OCI-LY7 (cell line): Measurements from ENCODE around the gene HAUS6. TPM values are rescaled to one million over a fixed set of nuclear protein-coding genes. Genes with fewer than 3 reads are reported as not detected.
A peak's percentile ranks its signal among the peaks of the same experiment; 100 is the strongest.
"Not testable (repeated sequence)": the region's sequence is repeated elsewhere in the genome, so short reads cannot be mapped to it uniquely, and the experiment has no call there.

Source experiments
- Bru-seq: library from RNA; stranded (reverse); fragments of 400-500 nt; gene quantifications from one replicate; lab custom pipeline; 2021; lab: Mats Ljungman, UMichigan
- BruChase-seq, 2 experiments: library from RNA; stranded (reverse); fragments of 400-500 nt; gene quantifications; one replicate each; lab custom pipeline; 2021; lab: Mats Ljungman, UMichigan
- BruUV-seq: library from RNA; stranded (reverse); fragments of 400-500 nt; replicated peaks from 2 replicates; lab custom pipeline; 2021; lab: Mats Ljungman, UMichigan
- CTCF ChIA-PET: fragments of 300-600 bp; sonication (Branson Sonifier 250); formaldehyde crosslinking; loops from one replicate; lab custom pipeline; 2022; ENCODE audit warnings: antibody characterized with exemption; ENCODE audit not compliant: unreplicated experiment; lab: Charles Lee
- POLR2A ChIA-PET: fragments of 300-600 bp; sonication (Branson Sonifier 250); formaldehyde crosslinking; loops from one replicate; lab custom pipeline; 2022; ENCODE audit warnings: antibody characterized with exemption; lab: Charles Lee
- DNase-seq: peaks from one replicate; pipeline ENCODE4 v3.0.0-alpha.2; 2015; ENCODE audit warnings: low spot score
- H2AFZ ChIP-seq: fragments of 200-600 bp; sonication (generic), shearing (Covaris generic); 2 replicates; pipeline ENCODE4 v1.6.1; 2014; ENCODE audit warnings: mild to moderate bottlenecking, antibody characterized with exemption, low read length, moderate library complexity
- H3K27ac ChIP-seq: fragments of 200-600 bp; sonication (generic); 2 replicates; pipeline ENCODE4 v1.5.1; 2014; ENCODE audit warnings: mixed run types, low read depth, mild to moderate bottlenecking, moderate library complexity, low read length, inconsistent platforms; ENCODE audit not compliant: poor library complexity, severe bottlenecking
- H3K36me3 ChIP-seq: fragments of 200-600 bp; sonication (generic); 2 replicates; pipeline ENCODE4 v1.6.1; 2014; ENCODE audit warnings: mild to moderate bottlenecking, antibody characterized with exemption, low read length, moderate library complexity, mixed read lengths; ENCODE audit not compliant: insufficient read depth
- H3K4me1 ChIP-seq: fragments of 200-600 bp; sonication (generic); 2 replicates; pipeline ENCODE4 v1.5.1; 2014; ENCODE audit warnings: mild to moderate bottlenecking, low read length; ENCODE audit not compliant: insufficient read depth, poor library complexity, severe bottlenecking
- H3K4me2 ChIP-seq: fragments of 200-600 bp; sonication (generic); 2 replicates; pipeline ENCODE4 v1.6.1; 2014; ENCODE audit warnings: mild to moderate bottlenecking, low read length
- H3K4me3 ChIP-seq: fragments of 200-600 bp; sonication (generic); 2 replicates; pipeline ENCODE4 v1.5.1; 2014; ENCODE audit warnings: mild to moderate bottlenecking, low read depth, low read length; ENCODE audit not compliant: poor library complexity, severe bottlenecking
- H3K79me2 ChIP-seq: fragments of 200-600 bp; sonication (generic); 2 replicates; pipeline ENCODE4 v1.6.1; 2016; ENCODE audit warnings: low read depth, mild to moderate bottlenecking, low read length, moderate library complexity, mixed read lengths; ENCODE audit not compliant: insufficient read depth
- H3K9me2 ChIP-seq: fragments of 200-600 bp; sonication (generic); 2 replicates; pipeline ENCODE4 v1.6.1; 2016; ENCODE audit warnings: mild to moderate bottlenecking, low read length, mixed read lengths; ENCODE audit not compliant: insufficient read depth
- H3K9me3 ChIP-seq: fragments of 200-600 bp; sonication (generic); 2 replicates; pipeline ENCODE4 v1.6.1; 2014; ENCODE audit warnings: mild to moderate bottlenecking, mixed run types, low read length, mixed read lengths
- H4K20me1 ChIP-seq: fragments of 200-600 bp; sonication (generic); 2 replicates; pipeline ENCODE4 v1.6.1; 2014; ENCODE audit warnings: mild to moderate bottlenecking, antibody characterized with exemption, low read length, moderate library complexity, mixed read lengths; ENCODE audit not compliant: insufficient read depth
- CTCF ChIP-seq: fragments of 200-600 bp; sonication (generic); conservative IDR thresholded peaks from 2 replicates; pipeline ENCODE4 v1.5.1; 2014; ENCODE audit warnings: mild to moderate bottlenecking, antibody characterized with exemption, low read length, moderate library complexity, mixed read lengths
- EZH2phosphoT487 ChIP-seq: fragments of 200-600 bp; sonication (generic); IDR thresholded peaks from 2 replicates; pipeline ENCODE4 v1.6.1; 2018; ENCODE audit warnings: low read depth, borderline replicate concordance, mild to moderate bottlenecking, mixed run types, antibody characterized with exemption, low read length, moderate library complexity, mixed read lengths
- intact Hi-C: fragments of 100-400 bp; cut with micrococcal nuclease; formaldehyde crosslinking; loops from one replicate; pipeline ENCODE4 v1.10.0; 2022; ENCODE audit not compliant: unreplicated experiment
- long read RNA-seq: library from polyadenylated mRNA; stranded (forward); transcript quantifications from one replicate; pipeline ENCODE4 v2.0.0, GENCODE V29; 2022
- total RNA-seq, 2 experiments: library from RNA; depleted of rRNA in 1 of 2; stranded (reverse); fragments of >200 nt in 1 of 2; shearing (Covaris generic) in 1 of 2; gene quantifications; 2 replicates each; pipeline ENCODE4 v1.2.3, GENCODE V29; 2014 to 2022

The HAUS6 gene
- total RNA-seq (2014; rRNA removed; shearing (Covaris generic)) (25.7 and 32.8 TPM in 2 replicates), total RNA-seq (2022) (31.5 and 34.8 TPM in 2 replicates), Bru-seq, nascent RNA (percentile 89 among the genes with signal in this experiment), BruChase-seq, experiment 1, labeled RNA remaining after a 6-hour chase (percentile 84 among the genes with signal in this experiment), BruChase-seq, experiment 2, labeled RNA remaining after a 2-hour chase (percentile 93 among the genes with signal in this experiment)
- long read RNA-seq, full-length matches to known transcripts, result 44 of 72 reads
- long read RNA-seq, partial matches to known transcripts, result 12 of 72 reads
- long read RNA-seq, other reads (novel, unspliced or antisense), result 16 of 72 reads

- H3K9me3 ChIP-seq, result no peaks in the 10 kb centered on the region
- H2AFZ ChIP-seq, result peak within 1 kb of the TSS; percentile 91
- H3K36me3 ChIP-seq, result peaks cover 34% of the 10 kb centered on the region
- POLR2A ChIA-PET, result interaction anchor here (0.5 to 2.2 kb wide), 3 partner anchors 15 to 356 kb away, joined by 3 to 8 read pairs (median 3); partner anchors contain the start of gene RRAGA
- peaks cover 8% of the 10 kb centered on the region; the same call in 1 of the 2 replicates for H4K20me1 ChIP-seq
- H3K4me1 ChIP-seq, result peaks cover 21% of the 10 kb centered on the region
- no peaks in the 10 kb centered on the region for H3K9me2 ChIP-seq
- peak within 1 kb of the TSS; percentile 71 for H3K4me2 ChIP-seq
- H3K27ac ChIP-seq, result peak within 1 kb of the TSS; percentile 75
- peak within 1 kb of the TSS; percentile 84 for H3K4me3 ChIP-seq
- intact Hi-C loops, result loop anchor here (1.0 to 10.0 kb wide), 4 partner anchors 53 to 355 kb away; partner anchors contain the start of genes DENND4C and RRAGA
- CTCF ChIA-PET, result no interaction called here
- BruUV-seq, result TSS peak; percentile 97
- peaks cover 47% of the 10 kb centered on the region for H3K79me2 ChIP-seq
- DNase-seq, result peak; percentile 96
- TF ChIP-seq CTCF (no peak), EZH2phosphoT487 (no peak)
Measured at GRCh38 chr9:19102631-19103345, at the start of gene HAUS6. Gene HAUS6, minus strand, starts transcription at chr9:19102904. Its CDS starts 253 bp downstream, at chr9:19102651.

- BruUV-seq, H3K36me3 ChIP-seq, H3K4me3 ChIP-seq, intact Hi-C loops, H4K20me1 ChIP-seq, H3K4me1 ChIP-seq, H3K27ac ChIP-seq, H3K9me2 ChIP-seq, H3K9me3 ChIP-seq, CTCF ChIA-PET, H3K4me2 ChIP-seq, H2AFZ ChIP-seq, H3K79me2 ChIP-seq, DNase-seq: not testable (repeated sequence)
- POLR2A ChIA-PET, result interaction anchor here (0.8 kb wide), 1 partner anchor 9 kb away, joined by 3 read pairs; no protein-coding TSS in a partner anchor
Measured at GRCh38 chr9:19152160-19152498, 49.4 kb upstream of the HAUS6 start.

GRCh38 chr9:19151425-19152159, 48.9 kb upstream of the HAUS6 start:
- Histone ChIP-seq H3K36me3 (no peaks in the 10 kb centered on the region), H3K4me3 (no peak overlapping the region), H4K20me1 (no peaks in the 10 kb centered on the region), H3K4me1 (no peaks in the 10 kb centered on the region), H3K79me2 (no peaks in the 10 kb centered on the region), H3K4me2 (no peak overlapping the region), H3K9me2 (no peaks in the 10 kb centered on the region), H3K27ac (no peak overlapping the region), H3K9me3 (no peaks in the 10 kb centered on the region), H2AFZ (no peak overlapping the region)
- ChIA-PET CTCF (no interaction called here), POLR2A (interaction anchor here (0.8 kb wide), 1 partner anchor 10 kb away, joined by 3 read pairs; no protein-coding TSS in a partner anchor)
- no peak for DNase-seq
- BruUV-seq, result no TSS peak
- TF ChIP-seq CTCF (no peak), EZH2phosphoT487 (no peak)
- intact Hi-C loops, result no loop called here
